NCI-H748 (cell line): ENCODE results near the gene STX4.

ENCODE experiments used
- DNase-seq: peaks from one replicate; lab custom pipeline; 2025; ENCODE audit not compliant: unreplicated experiment; lab: John Stamatoyannopoulos, UW

Gene STX4, protein sequence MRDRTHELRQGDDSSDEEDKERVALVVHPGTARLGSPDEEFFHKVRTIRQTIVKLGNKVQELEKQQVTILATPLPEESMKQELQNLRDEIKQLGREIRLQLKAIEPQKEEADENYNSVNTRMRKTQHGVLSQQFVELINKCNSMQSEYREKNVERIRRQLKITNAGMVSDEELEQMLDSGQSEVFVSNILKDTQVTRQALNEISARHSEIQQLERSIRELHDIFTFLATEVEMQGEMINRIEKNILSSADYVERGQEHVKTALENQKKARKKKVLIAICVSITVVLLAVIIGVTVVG

DNA sequence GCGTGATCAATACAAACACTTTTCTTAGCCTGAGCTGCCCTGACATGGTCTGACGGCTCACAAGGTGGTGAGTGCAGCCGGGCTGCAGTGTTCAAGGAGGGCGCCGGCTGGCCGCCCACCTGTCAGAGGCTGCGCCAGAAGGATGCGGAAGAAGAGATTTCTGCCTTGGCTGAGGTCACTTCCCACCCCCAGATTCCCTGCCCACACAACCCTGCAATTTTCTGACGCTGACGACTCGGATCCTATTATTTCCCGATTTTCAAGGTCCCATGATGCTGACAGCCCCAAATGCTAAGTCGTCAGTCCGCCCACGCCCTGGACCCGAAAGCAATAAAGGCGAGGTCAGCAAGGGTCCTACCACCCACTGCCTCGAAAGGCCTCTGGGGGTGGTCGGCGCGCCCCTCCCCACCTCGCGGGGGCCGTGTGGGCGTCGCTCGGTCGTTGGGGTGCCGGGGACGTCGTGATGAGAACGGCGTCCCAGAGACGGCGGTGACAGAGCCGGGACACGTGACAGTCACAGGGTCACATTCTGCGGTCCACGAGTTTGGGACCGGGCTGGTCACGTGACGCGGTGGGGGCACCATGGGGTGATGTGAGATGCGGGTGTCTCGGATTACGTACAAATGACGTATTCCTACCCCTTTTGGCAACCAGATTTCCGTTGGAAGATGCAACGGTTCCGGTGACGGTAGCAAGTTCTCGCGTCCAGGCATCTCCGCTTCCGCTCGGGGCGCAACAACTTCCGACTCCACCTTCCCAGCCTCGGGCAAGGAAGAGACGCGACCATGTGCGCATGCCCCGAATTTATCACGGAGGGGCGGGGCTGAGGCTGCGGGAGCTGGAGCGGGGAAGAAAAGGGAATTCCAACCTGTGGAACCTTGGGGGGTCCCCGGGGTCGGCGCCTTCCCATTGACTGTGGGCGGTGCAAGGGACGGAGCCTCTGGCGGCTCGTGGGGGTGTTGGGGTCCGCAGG lies at the start of gene STX4:
TSS of gene STX4 (plus strand) at position 823 of the 973 bp plus-strand sequence. CDS start 248 bp downstream, outside the sequence.
- peak; percentile 89 for DNase-seq

DNA sequence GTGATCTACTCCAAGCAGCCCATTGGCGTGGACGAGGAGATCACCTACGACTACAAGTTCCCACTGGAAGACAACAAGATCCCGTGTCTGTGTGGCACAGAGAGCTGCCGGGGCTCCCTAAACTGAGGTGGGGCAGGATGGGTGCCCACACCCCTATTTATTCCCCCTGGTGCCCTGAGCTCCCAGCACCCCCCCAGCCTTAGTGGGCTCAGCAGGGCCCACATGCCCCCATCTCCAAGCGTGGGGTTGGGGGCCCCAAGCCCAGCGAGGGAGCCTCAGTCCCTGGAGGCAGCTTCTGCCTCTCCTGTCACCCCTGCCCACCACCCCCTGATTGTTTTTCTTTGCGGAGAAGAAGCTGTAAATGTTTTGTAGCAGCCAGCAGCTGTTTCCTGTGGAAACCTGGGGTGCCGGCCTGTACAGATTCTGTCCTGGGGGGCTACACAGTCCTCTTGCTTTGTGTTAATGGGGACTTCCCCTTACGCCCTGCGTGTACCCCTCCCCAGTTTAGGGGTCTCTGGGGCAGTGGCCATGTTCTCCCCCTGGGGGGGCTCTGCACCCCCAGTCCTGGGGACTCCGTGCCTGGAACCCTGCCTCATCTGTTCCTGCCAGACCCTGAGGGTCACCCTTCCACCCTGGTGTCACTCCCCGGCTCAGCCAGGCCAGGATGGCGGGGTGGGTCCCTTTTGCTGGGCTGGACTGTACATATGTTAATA lies 49.3 kb upstream of the STX4 start:
- no peak for DNase-seq

DNA sequence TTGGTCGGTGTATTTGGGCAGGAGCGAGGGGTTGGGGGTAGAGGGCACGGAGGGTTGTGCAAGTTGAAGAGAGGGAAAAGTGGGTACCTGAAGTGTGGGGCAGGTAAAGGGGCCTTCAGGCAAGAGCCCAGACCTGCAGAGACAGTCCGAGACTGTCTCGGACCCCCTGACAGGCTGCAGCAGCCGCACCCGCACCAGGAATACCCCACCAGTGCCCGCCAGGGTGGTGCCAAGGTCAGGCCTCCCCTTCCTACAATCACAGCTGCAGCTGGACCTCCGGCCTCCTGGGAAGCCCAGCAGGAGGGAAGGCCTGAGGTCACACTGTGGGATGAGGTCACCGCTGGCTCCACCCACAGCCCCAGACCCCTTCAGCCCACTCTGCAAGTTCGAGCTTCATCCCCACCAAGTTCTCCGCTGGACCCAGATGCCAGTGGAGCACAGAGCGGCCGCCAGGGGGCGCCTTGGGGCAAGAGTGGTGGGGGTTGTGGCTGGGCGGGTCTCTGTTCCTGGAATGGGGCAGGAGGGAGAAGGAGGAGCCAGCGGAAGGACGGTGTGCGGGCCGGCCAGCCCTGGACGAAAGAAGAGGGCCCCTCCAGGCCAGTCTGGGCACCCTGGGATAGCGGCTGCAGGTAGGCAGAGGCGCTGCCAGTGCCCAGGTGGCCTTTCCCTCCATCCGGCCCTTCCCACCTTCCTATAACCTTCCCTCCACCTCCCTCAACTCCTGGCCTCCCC lies 48.5 kb upstream of the STX4 start, which contains the start of gene HSD3B7:
TSS of gene HSD3B7 (plus strand) at position 539 of the 732 bp plus-strand sequence. CDS start 452 bp downstream, outside the sequence.
- peak; percentile 64 for DNase-seq

DNA sequence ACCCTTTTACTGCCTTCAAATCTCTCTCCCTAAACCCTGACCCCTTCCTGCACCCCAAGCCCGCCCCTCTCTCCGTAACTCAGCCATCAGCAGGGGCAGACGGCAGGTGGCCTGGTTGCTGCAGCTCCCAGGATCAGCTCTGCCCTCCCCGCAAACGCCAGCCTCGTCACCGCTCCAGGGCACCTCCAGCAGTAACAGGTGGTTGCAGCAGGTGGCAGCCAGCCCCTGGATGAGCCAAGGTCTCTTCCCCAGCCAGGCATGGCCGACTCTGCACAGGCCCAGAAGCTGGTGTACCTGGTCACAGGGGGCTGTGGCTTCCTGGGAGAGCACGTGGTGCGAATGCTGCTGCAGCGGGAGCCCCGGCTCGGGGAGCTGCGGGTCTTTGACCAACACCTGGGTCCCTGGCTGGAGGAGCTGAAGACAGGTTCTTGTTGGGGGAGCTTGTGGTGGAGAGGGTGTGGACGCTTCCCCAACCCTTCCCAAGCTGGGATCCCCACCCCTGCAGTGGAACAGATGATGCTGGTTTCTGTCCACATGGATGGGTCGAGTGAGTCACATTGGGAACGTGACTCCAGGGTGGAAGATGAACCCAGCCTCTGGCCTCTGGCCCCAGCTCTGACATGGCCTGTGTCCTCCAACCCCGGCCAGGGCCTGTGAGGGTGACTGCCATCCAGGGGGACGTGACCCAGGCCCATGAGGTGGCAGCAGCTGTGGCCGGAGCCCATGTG lies 47.8 kb upstream of the STX4 start:
- DNase-seq = peak; percentile 43

DNA sequence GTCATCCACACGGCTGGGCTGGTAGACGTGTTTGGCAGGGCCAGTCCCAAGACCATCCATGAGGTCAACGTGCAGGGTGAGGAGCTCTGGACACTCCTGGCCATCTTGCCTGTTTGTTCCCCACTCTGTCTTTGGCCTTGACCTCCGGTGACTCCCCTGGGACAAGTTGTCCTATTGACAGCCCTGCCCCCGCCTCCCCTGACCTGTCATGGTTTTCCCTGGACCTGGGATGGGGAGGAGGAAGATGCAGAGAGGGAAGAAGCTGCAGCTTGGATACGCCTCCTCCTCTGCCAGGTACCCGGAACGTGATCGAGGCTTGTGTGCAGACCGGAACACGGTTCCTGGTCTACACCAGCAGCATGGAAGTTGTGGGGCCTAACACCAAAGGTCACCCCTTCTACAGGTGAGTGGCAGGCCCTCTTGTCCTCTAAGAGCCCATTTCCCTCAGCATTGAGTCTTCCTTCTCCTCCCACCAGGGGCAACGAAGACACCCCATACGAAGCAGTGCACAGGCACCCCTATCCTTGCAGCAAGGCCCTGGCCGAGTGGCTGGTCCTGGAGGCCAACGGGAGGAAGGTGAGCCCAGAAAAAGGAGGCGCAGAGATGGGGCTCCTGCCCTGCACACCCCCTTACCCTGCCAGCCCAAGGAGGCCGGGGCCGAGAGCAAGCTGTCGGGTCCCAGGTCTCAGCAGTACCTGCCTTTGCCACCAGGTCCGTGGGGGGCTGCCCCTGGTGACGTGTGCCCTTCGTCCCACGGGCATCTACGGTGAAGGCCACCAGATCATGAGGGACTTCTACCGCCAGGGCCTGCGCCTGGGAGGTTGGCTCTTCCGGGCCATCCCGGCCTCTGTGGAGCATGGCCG lies 47.0 kb upstream of the STX4 start:
- no peak for DNase-seq

DNA sequence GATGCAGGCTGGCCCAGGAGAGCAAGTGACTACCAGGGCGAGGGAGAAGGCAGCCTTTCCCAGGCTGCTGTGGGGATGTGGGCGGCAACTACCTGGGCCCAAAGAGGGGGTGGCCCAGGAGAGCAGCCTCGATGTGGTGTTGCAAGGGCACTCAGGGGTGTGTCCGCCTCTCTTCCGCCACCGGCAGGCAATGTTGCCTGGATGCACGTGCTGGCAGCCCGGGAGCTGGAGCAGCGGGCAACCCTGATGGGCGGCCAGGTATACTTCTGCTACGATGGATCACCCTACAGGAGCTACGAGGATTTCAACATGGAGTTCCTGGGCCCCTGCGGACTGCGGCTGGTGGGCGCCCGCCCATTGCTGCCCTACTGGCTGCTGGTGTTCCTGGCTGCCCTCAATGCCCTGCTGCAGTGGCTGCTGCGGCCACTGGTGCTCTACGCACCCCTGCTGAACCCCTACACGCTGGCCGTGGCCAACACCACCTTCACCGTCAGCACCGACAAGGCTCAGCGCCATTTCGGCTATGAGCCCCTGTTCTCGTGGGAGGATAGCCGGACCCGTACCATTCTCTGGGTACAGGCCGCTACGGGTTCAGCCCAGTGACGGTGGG lies 45.7 kb upstream of the STX4 start:
- DNase-seq = no peak

DNA sequence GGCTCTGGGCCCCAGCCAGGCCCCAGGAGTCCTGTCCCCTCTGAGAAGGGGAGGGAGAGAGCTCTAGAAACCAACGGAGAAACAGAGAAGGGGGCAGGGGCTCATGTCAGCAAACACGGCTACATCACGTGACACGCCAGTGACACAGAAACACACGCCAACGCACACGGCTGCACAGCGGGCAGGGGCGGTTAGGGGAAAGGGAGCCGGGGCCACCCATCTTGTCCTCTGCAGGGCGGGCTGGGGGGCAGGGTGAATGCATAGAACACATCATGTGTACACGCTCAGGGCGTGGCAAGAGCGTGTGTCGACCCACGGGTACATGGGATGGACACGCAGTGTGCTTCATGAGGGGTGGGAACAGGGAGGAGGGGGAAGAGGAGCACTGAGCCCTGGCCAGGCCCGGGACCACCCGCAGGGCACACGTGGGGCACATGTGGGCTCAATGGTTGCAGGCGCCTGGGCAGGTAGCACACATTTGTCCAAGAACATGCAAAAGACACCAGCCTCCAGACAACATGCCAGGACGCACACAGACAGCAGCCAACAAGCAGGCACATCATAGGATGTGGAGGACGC lies 43.8 kb upstream of the STX4 start:
- DNase-seq = no peak

DNA sequence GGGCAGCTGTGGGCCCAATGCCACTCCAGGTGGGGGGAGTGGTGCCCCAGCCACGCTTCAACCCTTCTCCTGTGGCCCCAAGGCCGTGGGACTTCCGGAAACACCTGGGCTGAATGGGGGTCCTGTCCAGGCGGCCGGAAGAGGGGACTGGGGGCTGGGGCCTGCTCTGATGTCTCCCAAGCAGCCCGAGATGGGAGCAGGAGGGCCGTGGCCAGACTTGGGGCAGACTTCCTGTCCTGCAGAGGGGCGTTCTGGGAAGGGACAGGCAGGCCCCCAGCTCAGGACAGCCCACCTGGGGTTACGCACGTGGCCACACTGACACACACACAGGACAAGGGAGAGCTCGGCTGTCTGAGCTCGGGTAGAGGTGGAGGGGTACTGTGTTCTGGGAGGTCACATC lies 43.3 kb upstream of the STX4 start:
- DNase-seq = no peak

DNA sequence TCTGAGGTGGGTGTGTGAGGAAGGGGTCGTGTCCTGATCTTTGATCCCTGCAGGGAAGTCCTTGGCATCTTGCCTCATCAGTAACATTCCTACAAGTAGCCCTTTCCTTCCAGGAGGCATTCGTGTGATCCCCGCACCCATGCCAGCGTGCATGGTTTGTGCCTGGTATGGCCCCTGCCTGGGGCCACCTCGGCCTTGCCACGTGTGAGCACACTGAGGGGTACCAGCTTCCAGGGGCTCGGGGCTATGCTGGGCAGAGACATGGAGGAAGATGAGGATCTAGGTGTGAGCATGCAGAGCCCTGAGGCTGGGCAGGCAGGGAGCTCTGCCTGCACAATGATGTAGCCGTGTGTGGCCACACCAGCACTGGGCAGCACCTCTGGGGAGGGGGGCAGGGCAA lies 42.3 kb upstream of the STX4 start:
- no peak for DNase-seq

DNA sequence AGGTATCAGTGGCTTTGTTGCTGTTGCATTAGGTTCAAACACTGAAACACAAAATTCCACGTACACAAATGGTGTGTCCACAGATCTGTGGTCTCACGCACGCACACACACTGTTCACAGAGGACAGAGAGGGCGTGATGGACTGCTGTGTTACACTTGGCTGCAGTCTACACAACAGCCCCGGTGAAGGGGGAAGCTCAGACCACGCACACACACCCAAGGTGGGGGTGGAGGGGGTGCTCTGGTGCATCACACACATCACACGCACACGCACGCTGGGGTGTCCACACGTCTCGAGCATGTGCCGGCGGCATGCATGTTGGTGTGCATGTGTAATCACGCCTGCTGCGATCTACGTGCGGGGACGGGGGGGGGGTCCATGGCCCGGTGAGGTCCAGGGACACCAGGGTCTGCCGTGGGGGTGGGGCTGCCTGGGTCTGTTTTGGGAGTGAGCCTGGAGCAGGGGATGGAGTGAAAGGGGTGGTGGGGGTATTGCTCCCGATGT lies 41.0 kb upstream of the STX4 start:
- DNase-seq = no peak

DNA sequence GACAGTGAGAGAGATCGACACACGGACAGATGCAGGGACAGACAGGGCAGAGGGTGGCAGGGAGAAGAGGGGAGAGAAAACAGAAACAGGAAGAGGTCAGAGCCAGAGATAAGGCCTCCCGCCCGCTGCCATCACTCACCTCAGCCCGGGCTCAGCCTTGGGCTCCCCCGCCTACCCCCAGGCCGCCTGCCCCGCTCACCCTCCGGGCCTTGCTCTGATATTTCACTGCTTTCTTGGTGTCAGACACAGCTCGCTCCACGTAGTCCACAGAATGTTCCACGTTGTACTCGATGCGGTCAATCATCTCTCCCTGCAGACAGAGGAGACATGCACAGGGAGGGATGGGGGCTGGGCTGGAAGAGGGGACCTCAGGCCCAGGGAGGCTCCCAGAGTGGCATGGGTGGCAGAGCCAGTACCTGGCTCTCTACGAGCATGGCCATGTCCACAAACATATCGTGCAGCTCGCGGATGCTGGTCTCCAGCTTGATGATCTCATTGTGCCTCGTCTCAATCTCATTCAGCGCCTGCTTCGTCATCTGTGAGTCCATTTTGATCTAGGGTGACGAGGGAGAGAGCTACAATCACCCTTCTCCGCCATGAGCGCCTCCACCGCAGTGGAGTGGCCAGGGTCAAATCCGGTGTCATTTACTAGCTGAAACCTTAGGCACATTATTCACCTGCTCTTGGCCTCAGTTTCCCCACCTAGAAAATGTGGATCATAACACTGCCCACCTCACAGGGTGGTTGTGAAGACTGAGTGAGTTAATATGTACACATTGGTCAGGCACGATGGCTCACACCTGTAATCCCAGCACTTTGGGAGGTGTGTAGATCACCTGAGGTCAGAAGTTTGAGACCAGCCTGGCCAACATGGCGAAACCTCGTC lies 40.2 kb upstream of the STX4 start:
- DNase-seq = no peak

DNA sequence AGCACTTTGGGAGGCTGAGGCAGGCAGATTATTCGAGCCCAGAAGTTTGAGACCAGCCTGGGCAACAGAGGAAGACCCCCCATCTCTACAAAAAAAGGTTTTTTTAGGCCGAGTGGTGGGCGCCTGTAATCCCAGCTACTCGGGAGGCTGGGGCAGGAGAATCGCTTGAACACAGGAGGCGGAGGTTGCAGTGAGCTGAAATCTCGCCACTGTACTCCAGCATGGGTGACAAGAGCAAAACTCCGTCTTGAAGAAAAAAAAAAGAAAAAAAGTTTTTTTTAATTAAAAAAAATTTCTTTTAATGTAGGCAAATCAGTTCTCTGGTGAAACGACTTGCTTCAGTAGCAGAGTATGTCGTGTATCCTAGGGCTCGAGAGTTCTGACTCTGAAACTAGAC lies 37.4 kb upstream of the STX4 start:
- no peak for DNase-seq

DNA sequence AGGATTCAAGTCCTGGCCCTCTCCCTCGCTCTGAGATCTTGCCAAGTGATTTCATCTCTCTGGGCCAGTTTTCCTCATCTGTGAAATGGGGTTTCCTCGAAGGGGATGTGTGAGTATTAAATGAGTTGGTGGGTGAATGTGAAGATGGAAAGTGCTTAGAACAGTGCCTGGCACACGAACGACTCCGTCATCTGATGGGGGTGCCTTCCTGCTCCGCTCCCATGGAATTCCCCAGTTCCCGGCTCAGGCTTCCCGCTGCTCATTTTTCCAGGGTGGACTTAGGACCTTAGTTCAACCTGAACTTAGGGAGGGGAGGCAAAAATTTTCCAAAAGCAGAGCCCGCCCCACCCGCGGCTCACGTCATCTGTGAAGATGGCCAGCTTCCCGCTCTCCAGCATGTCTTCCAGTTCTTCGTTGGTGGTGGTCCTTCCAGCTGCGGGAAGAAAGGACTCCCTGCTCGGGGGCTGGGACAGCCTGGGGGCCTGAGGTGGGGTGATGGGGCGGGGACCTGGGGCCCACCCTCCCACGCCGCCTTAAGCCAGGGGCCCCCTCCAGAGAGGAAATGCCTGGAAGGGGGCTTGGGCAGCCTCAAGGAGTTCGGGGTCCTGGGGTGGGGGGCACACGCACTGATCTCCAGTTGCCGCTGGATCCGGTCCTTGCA lies 36.9 kb upstream of the STX4 start:
- no peak for DNase-seq

DNA sequence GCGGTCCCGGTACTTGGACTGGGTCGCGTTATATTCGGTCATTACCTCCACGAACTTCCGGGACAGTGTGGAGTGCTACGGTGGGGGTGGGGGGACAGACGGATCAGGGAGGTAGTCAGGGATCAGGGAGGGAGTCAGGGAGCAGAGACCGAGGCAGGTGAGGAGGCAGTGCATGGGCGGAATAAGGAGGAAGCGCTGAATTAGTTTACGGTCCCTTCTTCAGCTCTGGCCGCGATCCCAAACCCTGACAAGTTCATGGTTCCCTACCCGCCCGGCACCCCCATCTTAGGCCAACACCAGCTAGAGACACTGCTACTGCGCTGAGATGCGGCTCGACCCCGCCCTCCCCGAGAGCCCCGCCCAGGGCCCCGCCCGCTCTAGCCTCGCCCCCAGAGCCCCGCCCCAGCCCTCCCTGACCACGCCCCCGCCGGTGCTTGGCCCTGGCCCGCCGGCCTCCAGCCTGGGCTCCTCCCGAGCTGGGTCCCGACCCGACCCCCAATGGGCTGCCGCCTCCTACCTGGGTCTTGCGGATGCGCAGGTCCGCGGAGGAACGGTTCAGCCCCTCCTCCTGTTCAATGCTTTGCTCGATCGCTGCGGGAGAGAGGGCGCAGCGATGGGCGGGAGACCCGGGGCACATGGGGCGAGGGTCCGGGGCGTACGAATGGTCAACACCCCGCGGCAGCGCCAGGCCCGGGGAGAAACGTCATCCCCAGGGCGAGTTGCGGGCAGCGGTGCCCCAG lies 36.2 kb upstream of the STX4 start:
- peak; percentile 54 for DNase-seq

DNA sequence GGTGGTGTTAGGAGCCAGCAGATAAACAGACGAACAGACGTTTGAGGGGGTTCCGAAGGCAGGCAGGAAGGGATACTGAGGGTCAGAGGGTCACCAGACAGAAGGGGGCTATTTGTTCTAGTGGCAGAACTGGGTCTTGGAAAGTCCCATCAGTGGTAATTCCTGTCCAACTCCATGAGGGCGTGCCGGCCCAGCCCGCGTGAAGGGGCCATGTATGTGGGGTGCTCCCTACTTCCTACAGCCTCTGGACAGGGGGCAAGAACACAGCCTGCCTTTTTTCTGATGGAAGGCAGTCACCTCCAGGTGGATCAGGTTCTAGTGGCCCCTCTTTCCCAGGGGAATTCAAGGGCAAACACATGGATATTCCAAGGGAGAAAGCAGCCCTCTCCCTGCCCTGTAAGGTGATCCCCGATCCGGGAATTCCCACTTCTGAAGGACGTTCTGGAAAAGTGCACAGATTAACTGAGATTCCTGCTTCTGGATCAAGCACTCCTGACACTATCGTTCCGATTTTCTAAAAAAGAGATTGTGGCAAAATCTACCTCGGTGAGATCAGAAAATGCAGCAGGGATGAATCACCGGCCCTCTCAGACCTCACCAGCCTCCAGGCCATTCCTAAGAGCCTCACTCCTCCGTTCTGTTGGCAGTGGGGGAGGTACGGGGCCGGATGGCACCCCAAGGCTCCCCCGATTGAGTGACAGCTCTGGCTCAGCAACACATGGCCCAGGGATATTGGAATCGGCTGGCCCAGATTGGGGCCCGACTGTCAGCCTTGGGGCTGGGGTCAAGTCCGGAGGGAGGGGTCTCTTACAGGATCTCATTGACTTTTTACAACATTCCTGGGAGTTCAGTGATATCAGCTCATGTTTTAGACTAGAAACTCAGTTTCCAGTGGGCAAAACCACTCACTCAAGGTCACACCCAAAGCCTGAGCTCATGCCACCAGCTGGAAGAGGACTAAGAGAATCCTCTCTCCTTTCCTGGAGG lies 35.3 kb upstream of the STX4 start:
- DNase-seq = no peak
